Measurements from ENCODE around the gene FMNL2.

GRCh38 chr2:152508446-152508845 lies 173.5 kb downstream of the FMNL2 start:
- TF ChIP-seq, protein P1, sequence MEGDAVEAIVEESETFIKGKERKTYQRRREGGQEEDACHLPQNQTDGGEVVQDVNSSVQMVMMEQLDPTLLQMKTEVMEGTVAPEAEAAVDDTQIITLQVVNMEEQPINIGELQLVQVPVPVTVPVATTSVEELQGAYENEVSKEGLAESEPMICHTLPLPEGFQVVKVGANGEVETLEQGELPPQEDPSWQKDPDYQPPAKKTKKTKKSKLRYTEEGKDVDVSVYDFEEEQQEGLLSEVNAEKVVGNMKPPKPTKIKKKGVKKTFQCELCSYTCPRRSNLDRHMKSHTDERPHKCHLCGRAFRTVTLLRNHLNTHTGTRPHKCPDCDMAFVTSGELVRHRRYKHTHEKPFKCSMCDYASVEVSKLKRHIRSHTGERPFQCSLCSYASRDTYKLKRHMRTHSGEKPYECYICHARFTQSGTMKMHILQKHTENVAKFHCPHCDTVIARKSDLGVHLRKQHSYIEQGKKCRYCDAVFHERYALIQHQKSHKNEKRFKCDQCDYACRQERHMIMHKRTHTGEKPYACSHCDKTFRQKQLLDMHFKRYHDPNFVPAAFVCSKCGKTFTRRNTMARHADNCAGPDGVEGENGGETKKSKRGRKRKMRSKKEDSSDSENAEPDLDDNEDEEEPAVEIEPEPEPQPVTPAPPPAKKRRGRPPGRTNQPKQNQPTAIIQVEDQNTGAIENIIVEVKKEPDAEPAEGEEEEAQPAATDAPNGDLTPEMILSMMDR (IDR thresholded peaks at IDR 0.05; ENCODE audit: low read depth, low read length, missing input control) = no peak
- no peak for TF ChIP-seq ZBTB33 (IDR thresholded peaks at IDR 0.05)
- no peak for TF ChIP-seq YY1 (IDR thresholded peaks at IDR 0.05)
- TF ChIP-seq EGR1 (IDR thresholded peaks at IDR 0.05; ENCODE audit: low read depth in 2 of 2) = no peak
- TF ChIP-seq REST (IDR thresholded peaks at IDR 0.05) = no peak
